ENCODE data around the gene SLX4IP. TPM values are rescaled to one million over a fixed set of nuclear protein-coding genes. Genes with fewer than 3 reads are reported as not detected.
A peak's percentile ranks its signal among the peaks of the same experiment; 100 is the strongest.
"Not testable (repeated sequence)": the region's sequence is repeated elsewhere in the genome, so short reads cannot be mapped to it uniquely, and the experiment has no call there.

SLX4IP gene
- total RNA-seq, 1 donor from 2014 or later = 6.8 TPM

GRCh38 chr20:10609276-10609675 lies 174.2 kb downstream of the SLX4IP start:
- no peak for DNase-seq (ENCODE audit: low spot score)
- Mint-ChIP-seq H3K27ac (ENCODE audit: unreplicated experiment) (no peak overlapping the region), H3K27me3 (ENCODE audit: unreplicated experiment) (no peaks in the 10 kb centered on the region), H3K4me3 (ENCODE audit: unreplicated experiment) (no peak overlapping the region), H3K4me1 (ENCODE audit: unreplicated experiment) (no peaks in the 10 kb centered on the region), H3K36me3 (ENCODE audit: low read depth, unreplicated experiment) (no peaks in the 10 kb centered on the region), H3K9me3 (ENCODE audit: unreplicated experiment) (no peaks in the 10 kb centered on the region)
- TF ChIP-seq, protein P1, sequence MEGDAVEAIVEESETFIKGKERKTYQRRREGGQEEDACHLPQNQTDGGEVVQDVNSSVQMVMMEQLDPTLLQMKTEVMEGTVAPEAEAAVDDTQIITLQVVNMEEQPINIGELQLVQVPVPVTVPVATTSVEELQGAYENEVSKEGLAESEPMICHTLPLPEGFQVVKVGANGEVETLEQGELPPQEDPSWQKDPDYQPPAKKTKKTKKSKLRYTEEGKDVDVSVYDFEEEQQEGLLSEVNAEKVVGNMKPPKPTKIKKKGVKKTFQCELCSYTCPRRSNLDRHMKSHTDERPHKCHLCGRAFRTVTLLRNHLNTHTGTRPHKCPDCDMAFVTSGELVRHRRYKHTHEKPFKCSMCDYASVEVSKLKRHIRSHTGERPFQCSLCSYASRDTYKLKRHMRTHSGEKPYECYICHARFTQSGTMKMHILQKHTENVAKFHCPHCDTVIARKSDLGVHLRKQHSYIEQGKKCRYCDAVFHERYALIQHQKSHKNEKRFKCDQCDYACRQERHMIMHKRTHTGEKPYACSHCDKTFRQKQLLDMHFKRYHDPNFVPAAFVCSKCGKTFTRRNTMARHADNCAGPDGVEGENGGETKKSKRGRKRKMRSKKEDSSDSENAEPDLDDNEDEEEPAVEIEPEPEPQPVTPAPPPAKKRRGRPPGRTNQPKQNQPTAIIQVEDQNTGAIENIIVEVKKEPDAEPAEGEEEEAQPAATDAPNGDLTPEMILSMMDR (IDR thresholded peaks at IDR 0.05; ENCODE audit: unreplicated experiment) = no peak

DNA sequence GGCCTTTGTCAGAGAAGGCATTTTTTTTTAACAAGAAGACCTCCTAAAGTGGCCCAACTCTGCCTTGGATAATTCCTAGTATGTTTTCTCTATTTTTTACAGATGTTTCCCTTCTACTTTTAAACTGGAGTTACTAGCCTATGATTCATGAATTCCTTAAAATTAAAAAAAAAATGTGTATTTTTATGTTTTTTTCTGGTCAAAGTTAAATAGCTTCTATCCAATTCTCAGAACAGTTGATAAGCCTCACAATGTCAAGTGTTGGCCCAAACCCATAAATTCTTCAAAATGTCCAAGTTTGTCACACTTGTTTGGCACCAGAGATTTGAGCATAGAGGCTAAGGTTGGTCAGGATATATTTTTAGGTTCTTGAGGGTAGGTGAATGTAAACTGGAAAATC lies 174.7 kb downstream of the SLX4IP start:
- Mint-ChIP-seq H3K27me3 (ENCODE audit: unreplicated experiment) (no peaks in the 10 kb centered on the region), H3K4me1 (ENCODE audit: unreplicated experiment) (no peaks in the 10 kb centered on the region), H3K36me3 (ENCODE audit: low read depth, unreplicated experiment) (no peaks in the 10 kb centered on the region), H3K9me3 (ENCODE audit: unreplicated experiment) (no peaks in the 10 kb centered on the region), H3K27ac (ENCODE audit: unreplicated experiment) (no peak overlapping the region), H3K4me3 (ENCODE audit: unreplicated experiment) (no peak overlapping the region)
- TF ChIP-seq, protein P1 (IDR thresholded peaks at IDR 0.05; ENCODE audit: unreplicated experiment) = no peak
- DNase-seq (ENCODE audit: low spot score) = no peak

GRCh38 chr20:10610251-10610650 lies 175.1 kb downstream of the SLX4IP start:
- no peaks in the 10 kb centered on the region for H3K36me3 Mint-ChIP-seq (ENCODE audit: low read depth, unreplicated experiment)
- no peak overlapping the region for H3K4me3 Mint-ChIP-seq (ENCODE audit: unreplicated experiment)
- no peak for DNase-seq (ENCODE audit: low spot score)
- H3K4me1 Mint-ChIP-seq (ENCODE audit: unreplicated experiment) = no peaks in the 10 kb centered on the region
- H3K27me3 Mint-ChIP-seq (ENCODE audit: unreplicated experiment) = no peaks in the 10 kb centered on the region
- TF ChIP-seq, protein P1 (IDR thresholded peaks at IDR 0.05; ENCODE audit: unreplicated experiment) = no peak
- H3K9me3 Mint-ChIP-seq (ENCODE audit: unreplicated experiment) = no peaks in the 10 kb centered on the region
- no peak overlapping the region for H3K27ac Mint-ChIP-seq (ENCODE audit: unreplicated experiment)

DNA sequence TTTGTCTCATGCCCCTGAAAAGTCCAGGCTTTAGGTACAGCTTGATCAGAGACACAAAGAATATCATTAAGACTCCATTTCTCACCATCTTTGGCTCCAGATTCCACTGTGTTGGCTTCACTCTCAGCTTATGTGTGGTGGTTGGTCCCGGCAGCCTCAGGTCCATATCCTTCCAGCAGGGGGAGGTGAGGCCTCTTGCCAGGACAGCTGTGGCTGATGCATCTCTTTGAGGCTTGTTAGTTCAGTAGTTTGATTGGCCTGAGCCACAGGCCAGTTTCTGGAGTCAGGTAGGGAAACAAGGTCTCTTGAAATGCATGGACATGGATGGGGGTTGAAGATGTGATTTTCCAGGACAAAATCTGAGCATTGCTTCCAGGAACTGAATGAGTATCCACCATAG lies 176.3 kb downstream of the SLX4IP start:
- DNase-seq (ENCODE audit: low spot score) = peak; percentile 63
- Mint-ChIP-seq H3K9me3 (ENCODE audit: unreplicated experiment) (no peaks in the 10 kb centered on the region), H3K27ac (ENCODE audit: unreplicated experiment) (no peak overlapping the region), H3K27me3 (ENCODE audit: unreplicated experiment) (no peaks in the 10 kb centered on the region), H3K4me1 (ENCODE audit: unreplicated experiment) (peaks cover under 1% of the 10 kb centered on the region), H3K36me3 (ENCODE audit: low read depth, unreplicated experiment) (no peaks in the 10 kb centered on the region), H3K4me3 (ENCODE audit: unreplicated experiment) (no peak overlapping the region)
- TF ChIP-seq, protein P1 (IDR thresholded peaks at IDR 0.05; ENCODE audit: unreplicated experiment) = peak; percentile 56

- H3K36me3 Mint-ChIP-seq (ENCODE audit: low read depth, unreplicated experiment); H3K9me3 Mint-ChIP-seq (ENCODE audit: unreplicated experiment); H3K4me3 Mint-ChIP-seq (ENCODE audit: unreplicated experiment); DNase-seq (ENCODE audit: low spot score); H3K27ac Mint-ChIP-seq (ENCODE audit: unreplicated experiment); H3K27me3 Mint-ChIP-seq (ENCODE audit: unreplicated experiment); H3K4me1 Mint-ChIP-seq (ENCODE audit: unreplicated experiment): not testable (repeated sequence)
Observed at GRCh38 chr20:10613426-10613825, 178.3 kb downstream of the SLX4IP start.

GRCh38 chr20:10613911-10614310 lies 178.8 kb downstream of the SLX4IP start:
- TF ChIP-seq, protein P1 (IDR thresholded peaks at IDR 0.05; ENCODE audit: unreplicated experiment) = no peak
- Mint-ChIP-seq H3K4me1 (ENCODE audit: unreplicated experiment) (peaks cover 10% of the 10 kb centered on the region), H3K27me3 (ENCODE audit: unreplicated experiment) (no peaks in the 10 kb centered on the region), H3K4me3 (ENCODE audit: unreplicated experiment) (no peak overlapping the region), H3K9me3 (ENCODE audit: unreplicated experiment) (no peaks in the 10 kb centered on the region), H3K27ac (ENCODE audit: unreplicated experiment) (no peak overlapping the region), H3K36me3 (ENCODE audit: low read depth, unreplicated experiment) (no peaks in the 10 kb centered on the region)
- no peak for DNase-seq (ENCODE audit: low spot score)

Measured in endothelial cell (in vitro differentiated cells).